Esophagus mucosa (tissue), 1 donor: ENCODE results near the gene FARP1. TPM values are rescaled to one million over a fixed set of nuclear protein-coding genes. Genes with fewer than 3 reads are reported as not detected.

ENCODE experiments used
- ATAC-seq: fragments of 200-7000 bp; cut with Tn5 transposase; one replicate; pipeline ENCODE4 v1.9.1; 2020
- total RNA-seq: library from RNA; stranded (reverse); gene quantifications from one replicate; pipeline ENCODE4 v1.2.4, GENCODE V29; 2023
- donor health status: DM: yes; HTN: yes; CAD: no.

FARP1 gene
- total RNA-seq, 1 donor from 2014 or later = 6.2 TPM

- no peak for ATAC-seq
Measured at GRCh38 chr13:98203646-98204326, 60.9 kb downstream of the FARP1 start.

- no peak for ATAC-seq
Measured at GRCh38 chr13:98204546-98204945, 61.7 kb downstream of the FARP1 start.

- ATAC-seq = no peak
Measured at GRCh38 chr13:98206946-98207345, 64.1 kb downstream of the FARP1 start.

- no peak for ATAC-seq
Measured at GRCh38 chr13:98207416-98207815, 64.5 kb downstream of the FARP1 start.

GRCh38 chr13:98208606-98209005, 65.7 kb downstream of the FARP1 start:
- no peak for ATAC-seq

- ATAC-seq = no peak
Measured at GRCh38 chr13:98212763-98213162, 69.9 kb downstream of the FARP1 start.

- no peak for ATAC-seq
Measured at GRCh38 chr13:98213354-98213753, 70.5 kb downstream of the FARP1 start.

GRCh38 chr13:98214008-98214643, 71.2 kb downstream of the FARP1 start:
- no peak for ATAC-seq

- ATAC-seq = peak; percentile 93
Measured at GRCh38 chr13:98214707-98215106, 71.8 kb downstream of the FARP1 start.

- ATAC-seq = no peak
Measured at GRCh38 chr13:98215508-98215907, 72.6 kb downstream of the FARP1 start.

- ATAC-seq = no peak
Measured at GRCh38 chr13:98216135-98216565, 73.3 kb downstream of the FARP1 start.

- no peak for ATAC-seq
Measured at GRCh38 chr13:98216711-98217285, 73.9 kb downstream of the FARP1 start.

GRCh38 chr13:98217597-98217996, 74.7 kb downstream of the FARP1 start:
- ATAC-seq = no peak

- ATAC-seq = no peak
Measured at GRCh38 chr13:98219685-98220084, 76.8 kb downstream of the FARP1 start.

- no peak for ATAC-seq
Measured at GRCh38 chr13:98220271-98220791, 77.4 kb downstream of the FARP1 start.

- no peak for ATAC-seq
Measured at GRCh38 chr13:98221234-98221633, 78.3 kb downstream of the FARP1 start.

GRCh38 chr13:98222081-98222554, 79.2 kb downstream of the FARP1 start:
- no peak for ATAC-seq

GRCh38 chr13:98222816-98223215, 79.9 kb downstream of the FARP1 start:
- ATAC-seq = no peak

GRCh38 chr13:98223741-98224140, 80.8 kb downstream of the FARP1 start:
- ATAC-seq = no peak

GRCh38 chr13:98224557-98224956, 81.7 kb downstream of the FARP1 start:
- no peak for ATAC-seq

GRCh38 chr13:98225036-98225940, 82.4 kb downstream of the FARP1 start:
- ATAC-seq = no peak

- no peak for ATAC-seq
Measured at GRCh38 chr13:98226496-98226895, 83.6 kb downstream of the FARP1 start.
